NCI-H1694 (cell line): ENCODE results near the gene COL11A1.

Source experiments
- DNase-seq: peaks from one replicate; lab custom pipeline; 2025; lab: John Stamatoyannopoulos, UW

COL11A1 gene

DNA sequence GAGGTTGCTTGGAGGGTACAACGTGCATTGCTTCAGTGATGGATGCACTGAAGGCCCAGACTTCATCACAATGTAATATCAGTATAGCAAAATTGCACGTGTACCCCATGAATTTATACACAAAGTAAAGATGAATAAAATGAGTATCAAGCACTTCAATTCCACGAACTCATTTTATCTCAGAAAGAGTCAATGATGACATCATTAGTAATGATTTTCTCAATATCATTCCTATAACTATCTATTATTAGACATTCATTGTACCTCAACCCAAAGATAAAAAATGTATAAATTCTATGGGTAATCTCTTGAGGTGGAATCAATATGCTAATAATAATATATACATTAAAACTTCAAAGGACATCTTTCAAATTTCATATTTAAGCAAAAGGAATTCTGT is 208.4 kb downstream of the COL11A1 start:
- DNase-seq = no peak

GRCh38 chr1:102897557-102897956 is 210.8 kb downstream of the COL11A1 start:
- DNase-seq = no peak

DNA sequence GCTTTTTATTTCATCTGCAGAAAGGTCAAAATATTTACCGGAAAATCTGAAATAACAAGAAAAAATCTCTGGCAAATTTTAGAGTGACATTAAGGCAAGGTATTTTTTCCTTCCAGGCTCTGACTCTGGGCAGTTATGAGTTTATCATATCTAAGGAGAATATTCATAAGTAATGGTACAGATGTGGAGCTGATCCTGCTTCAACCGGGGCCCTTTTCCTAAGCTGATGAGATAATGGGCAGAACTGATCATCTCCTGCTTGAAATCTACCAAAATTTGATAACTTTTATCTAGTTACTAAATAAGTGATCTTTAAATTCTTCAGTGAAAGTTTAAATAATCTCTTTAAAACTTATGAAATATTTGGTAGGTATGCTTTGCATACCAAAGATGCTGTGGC is 211.6 kb downstream of the COL11A1 start:
- no peak for DNase-seq

DNA sequence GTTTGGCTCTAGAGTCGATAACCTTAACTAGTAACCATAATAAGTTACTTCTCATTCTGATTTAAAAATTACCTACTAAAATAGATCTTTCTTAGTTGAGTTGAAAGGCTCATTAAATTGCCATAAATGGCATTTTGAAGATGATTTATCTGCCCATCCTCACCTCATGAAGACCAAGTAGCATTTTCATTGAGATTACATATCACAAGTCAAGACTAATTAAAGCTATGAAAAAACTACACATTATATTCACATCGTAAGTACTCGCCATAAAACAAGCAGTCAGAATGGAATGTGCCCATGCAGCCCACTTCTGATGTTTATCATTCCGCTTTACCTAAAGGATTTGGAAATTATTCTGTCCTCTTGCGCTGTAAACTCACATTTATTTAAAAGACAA is 212.0 kb downstream of the COL11A1 start:
- no peak for DNase-seq

- DNase-seq = no peak
These were observed 216.3 kb downstream of the COL11A1 start for GRCh38 chr1:102891868-102892625.

- no peak for DNase-seq
These were observed 221.7 kb downstream of the COL11A1 start for GRCh38 chr1:102886638-102887037.

GRCh38 chr1:102884238-102884637 is 224.1 kb downstream of the COL11A1 start:
- no peak for DNase-seq

DNA sequence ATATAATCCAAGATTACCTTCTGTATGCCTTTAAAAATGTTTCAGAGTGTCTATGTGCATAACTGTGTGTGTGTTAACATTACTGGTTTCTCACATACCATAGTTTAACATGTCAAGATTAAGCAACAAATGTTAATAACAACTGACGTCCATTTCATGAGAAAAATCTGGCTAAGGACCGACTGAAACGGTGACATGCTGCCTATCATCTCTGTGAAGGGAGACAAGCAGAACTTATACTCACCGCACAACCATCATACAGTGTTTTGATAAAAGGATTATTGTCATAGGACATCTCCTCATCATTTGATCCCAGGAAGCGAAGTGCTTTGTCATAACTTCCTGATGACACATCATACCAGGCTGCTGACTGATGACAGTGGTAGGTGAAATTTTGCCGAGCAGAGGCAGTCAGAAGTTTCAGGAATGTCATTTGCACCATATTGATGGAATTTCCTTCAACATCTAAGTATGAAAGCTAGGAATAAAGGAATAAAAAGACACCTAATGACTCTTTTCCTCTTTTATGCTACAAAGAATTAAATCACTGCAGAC is 228.8 kb downstream of the COL11A1 start:
- DNase-seq = no peak

GRCh38 chr1:102875756-102876155 is 232.6 kb downstream of the COL11A1 start:
- DNase-seq = no peak

DNA sequence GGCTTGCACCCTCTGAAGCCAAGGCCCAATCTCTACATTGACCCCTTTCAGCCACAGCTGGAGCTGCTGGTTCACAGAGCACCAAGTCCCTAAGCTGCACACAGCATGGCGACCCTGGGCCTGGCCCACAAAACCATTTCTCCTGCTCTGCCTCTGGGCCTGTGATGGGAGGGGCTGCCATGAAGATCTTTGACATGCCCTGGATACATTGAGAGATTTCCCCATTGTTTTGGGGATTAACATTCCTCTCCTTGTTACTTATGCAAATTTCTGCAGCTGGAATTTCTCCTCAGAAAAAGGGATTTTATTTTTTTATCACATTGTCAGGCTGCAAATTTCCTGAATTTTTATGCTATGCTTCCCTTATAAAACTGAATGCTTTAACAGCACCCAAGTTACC is 235.8 kb downstream of the COL11A1 start:
- DNase-seq = no peak

- DNase-seq = no peak
These were observed 236.2 kb downstream of the COL11A1 start for GRCh38 chr1:102872097-102872496.

- DNase-seq = no peak
These were observed 244.6 kb downstream of the COL11A1 start for GRCh38 chr1:102863704-102864103.

DNA sequence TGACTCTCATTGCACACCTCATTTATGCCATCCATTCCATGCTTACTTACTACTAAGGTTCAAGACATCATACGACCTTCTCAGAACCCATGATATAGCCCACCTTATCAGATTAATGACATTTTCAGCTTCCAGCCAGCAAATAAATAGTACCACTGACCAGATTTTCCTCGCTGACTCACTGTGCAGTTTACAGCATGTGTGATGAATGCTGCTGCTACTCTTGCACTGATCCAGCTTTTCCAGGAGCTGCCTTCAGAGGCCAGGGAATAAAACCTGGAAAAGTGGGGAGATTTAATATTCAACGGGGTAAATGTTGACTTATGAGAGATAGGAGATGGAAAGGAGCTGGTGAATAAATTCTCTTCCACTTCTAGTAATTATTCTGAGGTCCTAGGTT is 247.1 kb downstream of the COL11A1 start:
- DNase-seq = no peak

DNA sequence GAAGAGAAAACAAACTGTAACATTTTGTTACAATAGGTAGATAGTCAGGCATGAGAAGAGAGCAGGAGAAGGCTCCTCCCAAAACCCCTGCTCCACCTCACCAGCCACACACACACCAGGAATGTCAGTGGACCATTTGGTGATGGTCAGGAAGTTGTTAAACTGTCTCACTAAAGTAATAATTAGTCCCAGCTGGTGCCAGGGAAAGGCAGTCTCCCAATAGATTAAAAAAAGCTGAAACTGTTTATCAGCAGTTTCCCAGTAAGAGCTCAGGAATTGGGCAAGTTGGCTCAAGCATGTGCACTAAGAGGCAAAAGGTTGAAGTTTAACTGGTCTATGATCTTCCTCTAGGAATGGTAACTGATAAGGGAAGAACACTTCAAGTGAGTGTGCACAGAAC is 249.6 kb downstream of the COL11A1 start:
- DNase-seq = no peak

DNA sequence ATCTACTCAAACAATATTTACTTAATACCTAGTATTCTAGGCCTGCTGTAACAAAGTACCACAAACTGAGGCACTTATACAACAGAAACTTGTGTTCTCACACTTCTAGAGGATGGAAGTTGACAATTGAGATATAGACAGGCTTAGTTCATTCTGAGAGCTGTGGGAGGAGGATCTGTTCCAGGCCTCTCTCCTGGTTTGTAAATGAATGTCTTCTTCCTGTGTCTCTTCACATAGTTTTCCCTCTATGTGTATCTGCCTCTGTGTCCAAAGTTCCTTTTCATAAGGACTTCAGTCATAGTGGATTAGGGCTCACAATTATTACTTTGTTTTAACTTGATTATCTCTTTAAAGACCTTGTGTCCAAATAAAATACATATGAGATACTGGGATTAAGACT is 251.1 kb downstream of the COL11A1 start:
- DNase-seq = no peak

DNA sequence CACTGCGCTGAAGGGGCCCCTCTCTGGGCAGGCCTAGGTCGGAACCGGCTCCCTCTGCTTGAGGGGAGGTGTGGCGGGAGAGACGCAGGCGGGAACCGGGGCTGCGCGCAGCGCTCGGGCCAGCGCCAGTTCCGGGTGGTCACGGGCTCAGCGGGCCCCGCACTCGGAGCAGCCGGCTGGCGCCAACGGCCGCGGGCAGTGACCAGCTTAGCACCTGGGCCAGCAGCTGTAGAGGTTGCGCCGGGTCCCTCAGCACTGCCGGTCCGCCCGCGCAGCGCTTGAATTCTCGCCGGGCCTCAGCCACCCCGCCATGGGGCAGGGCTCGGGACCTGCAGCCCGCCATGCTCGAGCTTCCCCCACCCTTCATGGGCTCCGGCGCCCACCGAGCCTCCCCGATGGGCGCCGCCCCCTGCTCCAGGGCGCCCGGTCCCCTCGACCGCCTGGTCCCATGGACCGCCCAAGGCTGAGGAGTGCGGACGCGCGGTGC is 254.6 kb downstream of the COL11A1 start:
- no peak for DNase-seq

DNA sequence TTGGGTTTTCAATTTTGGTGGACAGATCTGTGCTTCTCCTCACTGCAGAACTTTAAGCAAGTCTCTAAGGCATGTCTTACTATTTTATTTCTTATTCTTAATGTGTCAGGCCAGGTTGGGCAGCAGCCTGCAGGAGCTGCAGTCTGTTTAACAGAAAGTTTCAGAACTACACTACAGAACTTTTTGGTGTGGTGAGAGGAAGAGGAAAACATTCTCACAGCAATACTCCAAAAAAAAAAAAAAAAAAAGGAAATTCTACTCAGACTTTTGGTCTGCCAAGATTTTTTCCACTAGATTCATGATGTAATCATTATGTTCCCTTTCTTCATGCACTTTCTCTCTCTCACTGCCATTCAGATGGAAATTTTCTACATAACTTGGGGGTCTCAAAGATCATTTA is 255.2 kb downstream of the COL11A1 start:
- no peak for DNase-seq

DNA sequence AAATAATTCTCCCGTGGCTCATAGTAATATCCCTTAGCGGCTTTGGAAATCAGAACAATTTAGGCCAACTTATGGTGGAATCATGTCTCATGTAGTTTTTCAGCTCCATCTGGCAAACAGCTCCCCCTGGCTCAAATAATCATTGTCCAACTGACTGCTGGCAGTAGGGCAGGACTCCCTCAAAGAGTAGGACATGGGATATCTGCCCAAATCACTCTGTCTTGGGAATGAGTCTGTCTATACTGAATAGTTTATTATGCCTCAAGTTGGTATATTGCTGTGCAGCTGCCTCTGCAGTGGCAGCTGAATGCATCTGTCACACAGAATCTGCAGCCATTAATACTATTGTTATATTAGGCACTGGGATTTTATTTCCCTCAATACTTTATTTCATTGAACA is 255.7 kb downstream of the COL11A1 start:
- no peak for DNase-seq

DNA sequence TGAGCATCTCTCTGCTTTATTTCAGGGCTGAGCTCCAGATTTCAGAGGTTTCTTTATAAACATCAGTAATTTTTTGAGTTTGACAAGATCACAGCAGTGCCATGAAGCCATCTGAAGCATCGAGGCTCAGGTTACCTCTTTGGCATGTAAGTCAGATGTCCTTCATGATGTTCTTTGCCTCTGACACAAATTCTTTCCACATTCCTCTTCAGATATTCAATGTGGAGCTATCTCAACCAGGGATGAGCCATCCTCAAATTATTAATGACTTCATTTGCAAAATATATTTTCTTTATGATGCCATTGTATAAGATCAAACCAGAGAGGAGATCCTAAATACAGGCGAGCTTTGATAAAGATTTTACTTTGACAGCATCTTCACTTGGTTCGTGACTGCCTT is 256.7 kb downstream of the COL11A1 start:
- no peak for DNase-seq

DNA sequence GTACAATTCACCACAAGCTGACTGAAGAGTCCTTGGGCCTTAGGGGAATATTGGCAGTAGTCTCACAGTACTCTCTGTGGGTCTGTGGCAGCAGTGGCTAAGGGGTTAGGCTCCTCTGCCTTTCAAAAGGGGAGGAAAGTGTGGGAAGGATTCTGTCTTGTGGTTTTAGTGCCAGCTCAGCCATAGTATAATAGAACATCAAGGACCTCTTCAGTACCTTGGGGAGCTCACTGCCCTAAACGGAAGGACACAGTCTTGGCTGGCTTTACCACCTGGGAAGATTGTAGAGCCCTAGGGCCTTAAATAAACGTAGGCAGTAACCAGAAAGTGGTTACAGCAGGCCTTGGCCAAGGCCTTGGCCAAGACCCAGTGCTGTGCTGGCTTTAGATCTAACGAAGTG is 265.7 kb downstream of the COL11A1 start:
- no peak for DNase-seq

- DNase-seq = no peak
These were observed 267.6 kb downstream of the COL11A1 start for GRCh38 chr1:102840741-102841140.

- DNase-seq = no peak
These were observed 270.3 kb downstream of the COL11A1 start for GRCh38 chr1:102838016-102838415.

DNA sequence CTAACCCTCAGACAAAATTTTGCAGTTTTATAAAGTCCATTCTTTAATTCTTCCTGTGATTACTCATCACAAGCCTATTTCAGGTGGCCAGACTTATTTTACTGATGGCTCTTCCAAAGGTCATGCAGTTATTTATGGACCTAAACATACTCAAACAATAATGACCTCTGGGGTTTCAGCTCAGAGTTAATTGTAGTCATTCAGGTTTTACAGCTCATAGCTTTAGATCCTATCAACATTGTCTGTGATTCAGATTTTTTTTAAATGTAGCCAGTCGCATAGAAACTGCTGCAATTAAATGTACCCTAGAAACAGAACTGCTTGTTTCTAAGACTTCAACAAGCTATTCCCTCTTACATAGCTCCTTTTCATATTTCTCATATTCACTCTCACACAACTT is 270.8 kb downstream of the COL11A1 start:
- no peak for DNase-seq

GRCh38 chr1:102836991-102837390 is 271.3 kb downstream of the COL11A1 start:
- DNase-seq = no peak
